CD14-positive monocyte (primary cell): ENCODE measurements around the gene RELT. TPM values are rescaled to one million over a fixed set of nuclear protein-coding genes. Genes with fewer than 3 reads are reported as not detected.

Source experiments
- DNase-seq, 3 donors: peaks; one replicate each; pipeline ENCODE4 v3.0.0-alpha.2; 2011 to 2022
- H2AFZ ChIP-seq: 2 replicates; pipeline ENCODE4 v1.6.0; 2012; ENCODE audit warnings: mild to moderate bottlenecking, low read depth, low read length, inconsistent platforms; ENCODE audit not compliant: insufficient read depth, poor library complexity, severe bottlenecking
- H3K27ac ChIP-seq, 2 donors: 1 replicate in 1 of 2; 2 replicates in 1 of 2; pipeline ENCODE4 v1.5.1; 2012 to 2013; ENCODE audit warnings: low read length in 2 of 2, control low read depth in 1 of 2, inconsistent platforms in 1 of 2, low read depth in 1 of 2, mild to moderate bottlenecking in 1 of 2
- H3K27me3 ChIP-seq, 2 donors: one replicate each; pipeline versions ENCODE4 v1.6.0 to v1.6.1; 2011 to 2013; ENCODE audit warnings: low read length in 2 of 2; ENCODE audit not compliant: control insufficient read depth in 2 of 2, insufficient read depth in 2 of 2
- H3K36me3 ChIP-seq, 2 donors: replicated peaks in 1 of 2; 1 replicate in 1 of 2; 2 replicates in 1 of 2; pipeline versions ENCODE4 v1.5.1 to v1.6.1; 2012 to 2013; ENCODE audit warnings: low read length in 2 of 2, control low read depth in 1 of 2, inconsistent platforms in 1 of 2, mild to moderate bottlenecking in 1 of 2; ENCODE audit not compliant: insufficient read depth in 2 of 2, control insufficient read depth in 1 of 2
- H3K4me1 ChIP-seq, 2 donors: 1 replicate in 1 of 2; 2 replicates in 1 of 2; pipeline versions ENCODE4 v1.5.1 to v1.6.1; 2012 to 2013; ENCODE audit warnings: low read length in 2 of 2, control low read depth in 1 of 2, inconsistent platforms in 1 of 2, mild to moderate bottlenecking in 1 of 2, moderate library complexity in 1 of 2; ENCODE audit not compliant: insufficient read depth in 2 of 2, control insufficient read depth in 1 of 2
- H3K4me2 ChIP-seq: replicated peaks from 2 replicates; pipeline ENCODE3; 2012; ENCODE audit warnings: low read length, moderate library complexity, mild to moderate bottlenecking; ENCODE audit not compliant: poor library complexity, severe bottlenecking; ENCODE audit errors: extremely low read depth
- H3K4me3 ChIP-seq, 3 experiments: fragments of 200-600 bp in 1 of 3; sonication (generic) in 1 of 3; replicated peaks in 1 of 3; 1 replicate in 2 of 3; 2 replicates in 1 of 3; pipeline ENCODE4 v1.5.1; 2011 to 2013; ENCODE audit warnings: low read length in 3 of 3, mild to moderate bottlenecking in 3 of 3, control low read depth in 2 of 3, low read depth in 2 of 3, inconsistent platforms in 1 of 3, moderate library complexity in 1 of 3
- H3K79me2 ChIP-seq: 2 replicates; pipeline ENCODE4 v1.6.0; 2012; ENCODE audit warnings: mild to moderate bottlenecking, control low read depth, inconsistent platforms, low read length, moderate library complexity; ENCODE audit not compliant: insufficient read depth
- H3K9ac ChIP-seq: 2 replicates; pipeline ENCODE4 v1.6.0; 2017; ENCODE audit warnings: low read length, mild to moderate bottlenecking; ENCODE audit not compliant: insufficient read depth, poor library complexity, severe bottlenecking
- H3K9me3 ChIP-seq, 2 donors: replicated peaks in 1 of 2; 1 replicate in 1 of 2; 2 replicates in 1 of 2; pipeline versions ENCODE4 v1.5.1 to v1.6.1; 2012 to 2013; ENCODE audit warnings: low read length in 2 of 2, control low read depth in 1 of 2; ENCODE audit not compliant: control insufficient read depth in 1 of 2, insufficient read depth in 1 of 2
- H4K20me1 ChIP-seq: 2 replicates; pipeline ENCODE4 v1.6.0; 2012; ENCODE audit warnings: mild to moderate bottlenecking, low read length, control low read depth, moderate library complexity; ENCODE audit not compliant: insufficient read depth
- H3K27ac Mint-ChIP-seq, 7 donors: one replicate each; pipeline ENCODE4 v1.8.0; 2020; ENCODE audit warnings: mild to moderate bottlenecking in 7 of 7, mixed read lengths in 7 of 7, moderate library complexity in 6 of 7, inconsistent platforms in 2 of 7
- H3K27me3 Mint-ChIP-seq, 3 donors: one replicate each; pipeline ENCODE4 v1.8.0; 2021 to 2022; ENCODE audit warnings: low read depth in 3 of 3, mild to moderate bottlenecking in 3 of 3, mixed read lengths in 3 of 3, moderate library complexity in 3 of 3, inconsistent platforms in 1 of 3
- H3K36me3 Mint-ChIP-seq, 2 donors: one replicate each; pipeline ENCODE4 v1.8.0; 2020; ENCODE audit warnings: mixed read lengths in 2 of 2, inconsistent platforms in 1 of 2, mild to moderate bottlenecking in 1 of 2
- H3K4me1 Mint-ChIP-seq: one replicate; pipeline ENCODE4 v1.8.0; 2020; ENCODE audit warnings: mild to moderate bottlenecking, mixed read lengths
- H3K4me3 Mint-ChIP-seq, 2 donors: one replicate each; pipeline ENCODE4 v1.8.0; 2020; ENCODE audit warnings: mild to moderate bottlenecking in 2 of 2, mixed read lengths in 2 of 2, moderate library complexity in 1 of 2
- H3K9me3 Mint-ChIP-seq, 7 donors: one replicate each; pipeline ENCODE4 v1.8.0; 2020 to 2022; ENCODE audit warnings: mixed read lengths in 7 of 7, mild to moderate bottlenecking in 6 of 7, moderate library complexity in 6 of 7, inconsistent platforms in 2 of 7
- WGBS: methylation state at CpG from one replicate; pipeline ENCODE4 v1.1.5; 2013; ENCODE audit warnings: missing lambda C conversion rate; ENCODE audit not compliant: insufficient coverage; 5-methylcytosine and 5-hydroxymethylcytosine counted together
- intact Hi-C, 2 donors: fragments of 100-400 bp; cut with micrococcal nuclease; formaldehyde crosslinking; loops; one replicate each; pipeline versions ENCODE4 v1.15.0 to v1.15.1; 2023
- polyA plus RNA-seq, 3 donors: library from polyadenylated mRNA; depleted of rRNA in 1 of 3; unstranded in 2 of 3; stranded (reverse) in 1 of 3; fragments of 300-500 nt in 2 of 3; fragments of >200 nt in 1 of 3; fragmentation: Illumina TruSeq in 2 of 3; gene quantifications; 1 replicate in 2 of 3; 2 replicates in 1 of 3; pipeline ENCODE4 v1.2.3, GENCODE V29; 2012 to 2021
- TF ChIP-seq, protein P1 (sequence below): fragments of 200-600 bp; IDR thresholded peaks from one replicate; pipeline ENCODE4 v1.8.0; 2022; ENCODE audit warnings: antibody characterized with exemption, mild to moderate bottlenecking

The RELT gene
- polyA plus RNA-seq, 3 donors: 16.4 to 265 (median 27.3) TPM

DNA sequence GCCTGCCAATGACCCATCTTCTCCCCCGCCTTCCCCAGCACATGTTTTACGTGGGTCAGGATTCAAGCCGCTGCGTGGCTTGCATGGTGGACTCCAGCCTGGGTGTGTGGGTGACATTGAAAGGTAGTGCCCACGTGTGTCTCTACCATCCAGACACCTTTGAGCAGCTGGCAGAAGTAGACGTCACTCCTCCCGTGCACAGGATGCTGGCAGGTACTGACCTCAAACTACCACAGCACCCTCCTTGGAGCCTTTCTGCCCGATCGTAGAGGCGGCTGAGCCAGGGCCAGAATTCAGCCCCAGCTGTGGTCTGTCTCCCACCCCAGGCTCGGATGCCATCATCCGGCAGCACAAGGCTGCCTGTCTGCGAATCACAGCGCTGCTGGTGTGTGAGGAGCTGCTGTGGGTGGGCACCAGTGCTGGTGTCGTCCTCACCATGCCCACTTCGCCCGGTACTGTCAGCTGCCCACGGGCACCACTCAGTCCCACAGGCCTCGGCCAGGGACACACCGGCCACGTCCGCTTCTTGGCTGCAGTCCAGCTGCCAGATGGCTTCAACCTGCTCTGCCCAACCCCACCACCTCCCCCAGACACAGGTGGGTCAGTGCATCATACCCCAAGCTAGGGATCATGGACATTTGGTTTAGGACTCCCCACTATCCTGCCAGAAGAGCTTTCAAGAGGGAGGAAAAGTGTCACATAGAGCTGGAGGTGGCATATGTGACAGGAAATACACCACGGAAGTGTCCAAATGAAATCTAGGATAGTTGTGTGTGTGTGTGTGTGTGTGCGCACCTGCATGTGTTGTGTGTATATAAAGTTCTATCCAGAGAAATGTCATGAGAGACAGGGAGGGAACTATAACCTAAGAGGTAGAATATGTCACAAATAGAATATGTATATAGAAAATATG lies 10.6 kb upstream of the RELT start:
- no peak for DNase-seq
- Mint-ChIP-seq H3K36me3 (no peaks in the 10 kb centered on the region), H3K27ac (peak overlapping the region in 3 of 7 donors; percentile 32 to 74 (median 51)), H3K9me3 (no peaks in the 10 kb centered on the region), H3K27me3 (peaks cover 1 to 5% (median 3%) of the 10 kb centered on the region in 3 donors), H3K4me1 (peaks cover 16% of the 10 kb centered on the region), H3K4me3 (no peak overlapping the region)
- no peak overlapping the region for H3K4me3 ChIP-seq
- TF ChIP-seq, protein P1, sequence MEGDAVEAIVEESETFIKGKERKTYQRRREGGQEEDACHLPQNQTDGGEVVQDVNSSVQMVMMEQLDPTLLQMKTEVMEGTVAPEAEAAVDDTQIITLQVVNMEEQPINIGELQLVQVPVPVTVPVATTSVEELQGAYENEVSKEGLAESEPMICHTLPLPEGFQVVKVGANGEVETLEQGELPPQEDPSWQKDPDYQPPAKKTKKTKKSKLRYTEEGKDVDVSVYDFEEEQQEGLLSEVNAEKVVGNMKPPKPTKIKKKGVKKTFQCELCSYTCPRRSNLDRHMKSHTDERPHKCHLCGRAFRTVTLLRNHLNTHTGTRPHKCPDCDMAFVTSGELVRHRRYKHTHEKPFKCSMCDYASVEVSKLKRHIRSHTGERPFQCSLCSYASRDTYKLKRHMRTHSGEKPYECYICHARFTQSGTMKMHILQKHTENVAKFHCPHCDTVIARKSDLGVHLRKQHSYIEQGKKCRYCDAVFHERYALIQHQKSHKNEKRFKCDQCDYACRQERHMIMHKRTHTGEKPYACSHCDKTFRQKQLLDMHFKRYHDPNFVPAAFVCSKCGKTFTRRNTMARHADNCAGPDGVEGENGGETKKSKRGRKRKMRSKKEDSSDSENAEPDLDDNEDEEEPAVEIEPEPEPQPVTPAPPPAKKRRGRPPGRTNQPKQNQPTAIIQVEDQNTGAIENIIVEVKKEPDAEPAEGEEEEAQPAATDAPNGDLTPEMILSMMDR: no peak
- no peaks in the 10 kb centered on the region for H3K36me3 ChIP-seq
- H3K4me1 ChIP-seq: peaks cover 13 to 14% of the 10 kb centered on the region in 2 donors
- no peak overlapping the region for H3K9ac ChIP-seq
- H3K9me3 ChIP-seq: no peaks in the 10 kb centered on the region
- no peaks in the 10 kb centered on the region for H4K20me1 ChIP-seq
- H3K27ac ChIP-seq: no peak overlapping the region
- no peak overlapping the region for H2AFZ ChIP-seq
- intact Hi-C loops: no loop called here
- no peaks in the 10 kb centered on the region for H3K27me3 ChIP-seq
- no peaks in the 10 kb centered on the region for H3K79me2 ChIP-seq
- WGBS: 99% methylated on average over 19 of the region's 24 CpGs
- no peak overlapping the region for H3K4me2 ChIP-seq

DNA sequence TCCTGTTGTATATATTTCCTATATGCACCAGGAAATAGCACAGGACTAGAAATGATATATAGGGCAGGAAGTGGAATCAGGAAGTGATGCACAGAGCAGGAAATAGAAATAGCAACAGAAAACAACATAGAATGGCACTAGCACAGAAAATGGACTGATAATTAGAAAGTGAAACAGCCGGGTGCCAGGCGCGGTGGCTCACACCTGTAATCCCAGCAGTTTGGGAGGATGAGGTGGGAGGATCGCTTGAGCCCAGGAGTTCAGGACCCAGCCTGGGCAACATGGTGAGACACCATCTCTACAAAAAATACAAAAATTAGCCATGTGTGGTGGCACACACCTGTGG lies 10.0 kb upstream of the RELT start:
- no peak overlapping the region for H3K4me3 ChIP-seq
- Mint-ChIP-seq H3K36me3 (no peaks in the 10 kb centered on the region), H3K27ac (peak overlapping the region in 3 of 7 donors; percentile 32 to 74 (median 53)), H3K9me3 (no peaks in the 10 kb centered on the region), H3K4me1 (peaks cover 16% of the 10 kb centered on the region), H3K27me3 (peaks cover 1 to 3% (median 3%) of the 10 kb centered on the region in 3 donors), H3K4me3 (no peak overlapping the region)
- peak in 2 of 3 donors; percentile 29 to 30 for DNase-seq
- H3K9me3 ChIP-seq: no peaks in the 10 kb centered on the region
- no peaks in the 10 kb centered on the region for H3K36me3 ChIP-seq
- WGBS: no CpG with 5 or more reads among the region's 4 CpGs
- H3K9ac ChIP-seq: no peak overlapping the region
- H3K27me3 ChIP-seq: no peaks in the 10 kb centered on the region
- H4K20me1 ChIP-seq: no peaks in the 10 kb centered on the region
- intact Hi-C loops: no loop called here
- no peaks in the 10 kb centered on the region for H3K79me2 ChIP-seq
- H3K4me2 ChIP-seq: no peak overlapping the region
- H3K4me1 ChIP-seq: peaks cover 13 to 14% of the 10 kb centered on the region in 2 donors
- peak overlapping the region in 1 of 2 donors; percentile 26 for H3K27ac ChIP-seq
- TF ChIP-seq, protein P1: no peak
- H2AFZ ChIP-seq: no peak overlapping the region
